ENCODE results near the gene FOXK1.
"Not testable (repeated sequence)": the region's sequence is repeated elsewhere in the genome, so short reads cannot be mapped to it uniquely, and the experiment has no call there.

The FOXK1 gene

GRCh38 chr7:4802577-4802976 lies 120.5 kb downstream of the FOXK1 start:
- DNase-seq: not testable (repeated sequence)

- DNase-seq: no peak
Measured at GRCh38 chr7:4803397-4804241, 121.5 kb downstream of the FOXK1 start.

GRCh38 chr7:4805110-4805983 lies 123.3 kb downstream of the FOXK1 start:
- no peak for DNase-seq

GRCh38 chr7:4805984-4806300 lies 123.8 kb downstream of the FOXK1 start:
- DNase-seq: no peak

- DNase-seq: no peak
Measured at GRCh38 chr7:4806983-4807597, 125.0 kb downstream of the FOXK1 start.

- DNase-seq: no peak
Measured at GRCh38 chr7:4807598-4808016, 125.5 kb downstream of the FOXK1 start.

- DNase-seq: no peak
Measured at GRCh38 chr7:4808026-4808425, 125.9 kb downstream of the FOXK1 start.

- no peak for DNase-seq
Measured at GRCh38 chr7:4808565-4808964, 126.5 kb downstream of the FOXK1 start.

- DNase-seq: no peak
Measured at GRCh38 chr7:4809091-4809591, 127.0 kb downstream of the FOXK1 start.

GRCh38 chr7:4809666-4810065 lies 127.6 kb downstream of the FOXK1 start:
- no peak for DNase-seq

- no peak for DNase-seq
Measured at GRCh38 chr7:4814433-4814832, 132.3 kb downstream of the FOXK1 start.

- DNase-seq: no peak
Measured at GRCh38 chr7:4815121-4815520, 133.0 kb downstream of the FOXK1 start.

GRCh38 chr7:4815609-4816418 lies 133.7 kb downstream of the FOXK1 start:
- DNase-seq: no peak

- DNase-seq: no peak
Measured at GRCh38 chr7:4816419-4817080, 134.5 kb downstream of the FOXK1 start.

GRCh38 chr7:4817178-4817901 lies 135.2 kb downstream of the FOXK1 start:
- no peak for DNase-seq

GRCh38 chr7:4818000-4818794 lies 136.1 kb downstream of the FOXK1 start:
- DNase-seq: peak; percentile 16

GRCh38 chr7:4819560-4820404 lies 137.7 kb downstream of the FOXK1 start:
- peak; percentile 6 for DNase-seq

- DNase-seq: no peak
Measured at GRCh38 chr7:4820405-4820966, 138.4 kb downstream of the FOXK1 start.
